NCI-H2196 treated with DMSO at 0.1 percent for 48 hours (cell line): ENCODE results near the gene PRKCH.

Experiments used
- DNase-seq: peaks from one replicate; lab custom pipeline; 2025; ENCODE audit not compliant: unreplicated experiment; lab: John Stamatoyannopoulos, UW

The PRKCH gene

DNA sequence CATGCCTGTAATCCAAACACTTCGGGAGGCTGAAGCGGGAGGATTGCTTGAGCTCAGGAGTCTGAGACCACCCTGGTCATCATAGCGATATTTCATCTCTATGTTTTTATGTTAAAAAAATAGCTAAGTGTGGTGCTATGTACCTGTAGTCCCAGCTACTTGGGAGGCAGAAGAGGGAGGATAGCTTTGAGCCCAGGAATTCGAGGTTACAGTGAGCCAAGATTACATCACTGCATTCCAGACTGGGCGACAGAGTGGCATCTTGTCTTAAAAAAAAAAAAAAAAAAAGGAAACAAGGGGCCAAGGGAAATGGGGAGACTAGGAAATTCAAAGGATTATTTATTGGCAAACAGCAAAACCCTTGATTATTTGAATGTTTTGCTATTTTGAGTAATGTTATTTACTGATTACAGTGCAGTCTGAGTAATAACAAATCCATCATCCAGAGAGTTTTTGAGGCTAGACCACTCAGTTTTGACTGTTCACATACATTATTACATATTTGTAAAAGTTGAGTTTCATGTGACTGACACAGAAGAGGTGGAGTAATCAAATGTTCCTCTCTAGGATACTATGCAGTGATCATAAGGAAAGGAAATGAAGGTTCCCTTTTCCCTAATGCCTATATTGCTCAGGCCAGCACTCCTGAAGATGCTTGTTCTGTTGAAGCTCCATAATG lies 40.8 kb downstream of the PRKCH start:
- no peak for DNase-seq

GRCh38 chr14:61364243-61364642 lies 42.9 kb downstream of the PRKCH start:
- DNase-seq = no peak

DNA sequence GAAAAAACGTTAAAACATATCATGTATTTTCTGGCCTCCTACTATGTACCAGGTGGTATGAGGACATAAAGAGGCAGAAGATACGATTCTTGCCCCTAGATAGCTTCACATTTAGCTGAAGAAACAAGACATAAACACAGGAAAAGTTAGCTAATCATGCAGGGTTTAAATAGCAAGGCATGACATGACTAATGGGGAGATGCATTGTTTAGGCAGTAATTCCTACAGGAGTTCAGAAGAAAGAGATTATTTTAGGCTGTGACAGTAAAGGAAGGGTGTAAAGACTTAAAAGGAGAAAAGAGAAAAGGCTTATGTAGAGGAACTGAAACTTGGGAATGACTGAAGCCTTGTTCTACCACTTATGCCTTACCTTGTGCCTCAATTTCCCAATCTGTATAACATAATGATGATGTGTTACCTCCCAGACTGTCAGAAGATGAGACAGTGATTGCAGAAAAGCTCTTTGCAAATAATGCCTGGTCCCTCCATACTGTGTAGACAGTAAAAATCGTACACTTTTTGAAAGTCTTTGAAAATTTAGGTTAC lies 44.4 kb downstream of the PRKCH start:
- no peak for DNase-seq

- DNase-seq = no peak
These were observed 46.8 kb downstream of the PRKCH start for GRCh38 chr14:61368114-61368710.

GRCh38 chr14:61368781-61369453 lies 47.5 kb downstream of the PRKCH start:
- DNase-seq = no peak

- DNase-seq = no peak
These were observed 48.1 kb downstream of the PRKCH start for GRCh38 chr14:61369454-61369810.

DNA sequence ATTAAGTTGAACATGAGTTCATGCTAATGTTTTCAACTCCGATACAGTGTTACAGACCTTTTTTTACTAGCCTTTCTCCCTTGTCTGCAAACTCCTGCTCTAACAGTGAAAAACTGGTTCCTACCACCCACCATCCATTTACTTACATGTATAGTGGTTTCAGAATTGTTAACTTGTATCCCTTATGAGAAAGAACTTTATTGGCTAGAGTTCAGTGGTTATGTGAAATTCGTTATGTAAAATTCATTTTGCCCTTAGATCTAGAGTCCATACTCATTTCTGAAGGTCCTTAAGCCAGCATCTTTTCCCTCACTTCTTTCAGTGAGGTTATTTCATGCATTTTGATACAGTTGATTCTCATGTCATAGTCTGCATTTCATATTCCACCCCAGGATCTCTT lies 51.0 kb downstream of the PRKCH start:
- DNase-seq = no peak

DNA sequence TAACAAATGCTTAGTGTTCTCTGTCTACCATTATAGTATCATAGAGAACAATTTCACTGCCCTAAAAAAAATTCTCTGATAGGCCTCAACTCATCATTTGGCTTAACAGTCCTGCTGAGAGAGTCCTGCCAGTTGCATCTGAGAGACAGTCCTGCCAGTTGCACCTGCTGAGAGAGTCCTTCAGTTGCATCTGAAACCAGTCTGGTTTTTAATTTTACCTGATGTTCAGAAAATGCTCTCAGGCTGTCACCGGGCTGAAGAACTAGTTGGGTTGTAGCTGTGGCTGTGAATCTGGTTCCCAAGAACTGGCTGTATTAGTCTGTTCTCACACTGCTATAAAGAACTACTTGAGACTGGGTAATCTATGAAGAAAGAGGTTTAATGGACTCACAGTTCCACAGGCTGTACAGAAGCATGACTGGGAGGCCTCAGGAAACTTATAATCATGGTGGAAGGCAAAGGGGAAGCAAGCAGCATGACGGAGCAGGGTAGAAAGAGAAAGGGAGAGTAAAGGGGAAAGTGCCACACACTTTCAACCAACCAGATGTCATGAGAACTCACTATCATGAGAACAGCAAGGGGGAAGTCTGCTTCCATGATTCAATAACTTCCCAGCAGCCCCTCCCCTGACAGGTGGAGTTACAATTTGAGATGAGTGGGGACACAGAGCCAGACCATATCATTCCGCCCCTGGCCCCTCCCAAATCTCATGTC lies 51.6 kb downstream of the PRKCH start:
- DNase-seq = no peak

DNA sequence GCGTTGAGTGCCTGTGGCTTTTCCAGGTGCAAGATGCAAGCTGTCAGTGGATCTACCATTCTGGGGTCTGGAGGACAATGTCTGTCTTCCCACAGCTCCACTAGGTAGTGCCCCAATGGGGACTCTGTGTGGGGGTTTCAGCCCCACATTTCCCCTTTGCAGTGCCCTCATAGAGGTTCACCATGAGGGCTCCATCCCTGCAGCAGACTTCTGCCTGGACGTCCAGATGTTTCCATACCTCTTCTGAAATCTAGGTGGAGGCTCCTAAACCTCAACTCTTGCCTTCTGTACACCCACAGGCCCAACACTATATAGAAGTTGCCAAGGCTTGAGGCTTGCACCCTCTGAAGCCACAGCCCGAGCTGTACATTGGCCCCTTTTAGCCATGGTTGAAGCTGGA lies 52.9 kb downstream of the PRKCH start:
- DNase-seq = no peak

GRCh38 chr14:61375218-61375617 lies 53.8 kb downstream of the PRKCH start:
- DNase-seq = no peak

- DNase-seq = no peak
These were observed 54.9 kb downstream of the PRKCH start for GRCh38 chr14:61376314-61376713.

- DNase-seq = no peak
These were observed 56.4 kb downstream of the PRKCH start for GRCh38 chr14:61377749-61378148.

- no peak for DNase-seq
These were observed 58.3 kb downstream of the PRKCH start for GRCh38 chr14:61379639-61380184.

DNA sequence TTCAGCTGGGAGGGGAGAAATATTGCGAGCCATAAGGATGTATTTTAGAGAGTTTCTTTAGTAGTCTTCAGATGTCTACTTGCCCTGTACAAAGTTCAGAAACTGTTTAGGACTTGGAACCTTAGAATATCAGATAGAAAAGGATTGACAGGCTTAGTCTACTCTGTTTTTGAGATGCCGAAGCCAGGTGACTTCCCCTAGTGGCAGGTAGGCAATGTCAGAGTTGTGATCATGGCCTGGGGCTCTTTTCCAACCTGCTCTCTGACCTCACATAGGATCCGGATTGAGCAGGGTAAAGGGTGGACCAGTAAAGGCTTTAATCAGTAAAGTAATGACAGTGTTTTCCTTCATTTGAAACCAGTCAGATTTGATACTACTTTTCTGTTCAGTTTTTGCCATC lies 59.6 kb downstream of the PRKCH start:
- no peak for DNase-seq

GRCh38 chr14:61381553-61381952 lies 60.2 kb downstream of the PRKCH start:
- no peak for DNase-seq

GRCh38 chr14:61382842-61383241 lies 61.5 kb downstream of the PRKCH start:
- no peak for DNase-seq

- no peak for DNase-seq
These were observed 63.8 kb downstream of the PRKCH start for GRCh38 chr14:61385002-61385685.

- no peak for DNase-seq
These were observed 64.9 kb downstream of the PRKCH start for GRCh38 chr14:61386173-61386772.

DNA sequence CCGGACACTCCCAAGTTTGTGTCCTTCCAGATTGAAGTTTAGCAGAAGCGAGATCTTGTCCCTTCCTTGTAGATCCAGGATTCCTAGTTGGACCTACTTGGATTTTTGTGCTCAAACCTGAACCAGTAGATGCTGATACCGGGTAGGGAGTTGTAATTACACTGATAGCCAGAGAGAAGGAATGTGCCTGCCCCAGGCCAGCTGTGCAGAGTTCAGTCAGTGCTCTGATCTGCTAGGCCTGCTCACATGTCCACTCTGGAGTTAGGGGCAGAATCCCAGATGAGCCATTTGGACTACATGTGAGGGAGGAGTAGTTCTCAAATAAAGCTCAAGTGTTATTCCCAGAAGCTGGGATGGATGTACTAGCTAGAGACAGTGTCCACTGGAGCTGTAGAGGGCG lies 65.7 kb downstream of the PRKCH start:
- no peak for DNase-seq

- no peak for DNase-seq
These were observed 67.0 kb downstream of the PRKCH start for GRCh38 chr14:61388173-61388975.
